HCT116 (cell line): ENCODE results near the gene DIP2C. TPM values are rescaled to one million over a fixed set of nuclear protein-coding genes. Genes with fewer than 3 reads are reported as not detected.

ENCODE experiments used
- ATAC-seq: fragments of 200-7000 bp; cut with Tn5 transposase; 2 replicates; pipeline ENCODE4 v1.9.1; 2020; ENCODE audit warnings: mild to moderate bottlenecking, moderate library complexity
- BruUV-seq: library from RNA; stranded (reverse); fragments of 400-500 nt; replicated peaks from 2 replicates; lab custom pipeline; 2021; lab: Mats Ljungman, UMichigan
- CTCF ChIA-PET: fragments of 300-600 bp; sonication (Branson Sonifier 250); formaldehyde crosslinking; loops from one replicate; lab custom pipeline; 2021; ENCODE audit warnings: antibody characterized with exemption; lab: Charles Lee
- POLR2A ChIA-PET: fragments of 300-600, 350-600 bp; sonication (Branson Sonifier 250); formaldehyde crosslinking; loops from one replicate; lab custom pipeline; 2021; ENCODE audit warnings: antibody characterized with exemption; lab: Charles Lee
- RAD21 ChIA-PET, 2 experiments: fragments of 300-600 bp; sonication (Branson Sonifier 250); formaldehyde crosslinking; loops; one replicate each; lab custom pipeline; 2023; ENCODE audit warnings: low total read pairs in 2 of 2; ENCODE audit not compliant: uncharacterized antibody in 2 of 2, unreplicated experiment in 2 of 2, low non-redundant PET in 1 of 2; lab: Charles Lee
- DNase-seq: peaks from one replicate; pipeline ENCODE4 v3.0.0-alpha.2; 2010; ENCODE audit warnings: low read depth, low spot score
- H2AFZ ChIP-seq: fragments of 200-600 bp; shearing (Covaris generic), sonication (generic); 2 replicates; pipeline ENCODE4 v1.6.1; 2017; ENCODE audit warnings: low read depth, mixed run types, mixed read lengths, antibody characterized with exemption, low read length; ENCODE audit not compliant: poor library complexity, severe bottlenecking
- H3K27ac ChIP-seq: 2 replicates; pipeline ENCODE4 v1.5.1; 2012; ENCODE audit warnings: low read depth, low read length
- H3K27me3 ChIP-seq: fragments of 200-600 bp; sonication (generic); 2 replicates; pipeline ENCODE4 v1.6.1; 2016; ENCODE audit warnings: mixed run types, low read length, mixed read lengths; ENCODE audit not compliant: insufficient read depth
- H3K36me3 ChIP-seq, 2 experiments: fragments of 200-500 bp in 1 of 2; fragments of 200-600 bp in 1 of 2; sonication (Bioruptor generic) in 1 of 2; sonication (generic) in 1 of 2; 2 replicates each; pipeline versions ENCODE4 v1.5.1 to v1.6.1; 2014 to 2016; ENCODE audit warnings: low read length in 2 of 2, inconsistent platforms in 1 of 2, mixed read lengths in 1 of 2, mixed run types in 1 of 2; ENCODE audit not compliant: insufficient read depth in 2 of 2, control insufficient read depth in 1 of 2
- H3K4me1 ChIP-seq, 2 experiments: fragments of 200-600 bp in 1 of 2; sonication (generic) in 1 of 2; 2 replicates each; pipeline versions ENCODE4 v1.5.1 to v1.6.1; 2012 to 2017; ENCODE audit warnings: low read length in 2 of 2, inconsistent platforms in 1 of 2, mild to moderate bottlenecking in 1 of 2, mixed read lengths in 1 of 2, mixed run types in 1 of 2, moderate library complexity in 1 of 2; ENCODE audit not compliant: insufficient read depth in 2 of 2, control insufficient read depth in 1 of 2
- H3K4me2 ChIP-seq: fragments of 200-600 bp; sonication (generic); 2 replicates; pipeline ENCODE4 v1.6.1; 2017; ENCODE audit warnings: mixed run types, low read length, mixed read lengths
- H3K4me3 ChIP-seq, 2 experiments: fragments of 200-600 bp in 1 of 2; sonication (generic) in 1 of 2; replicated peaks in 1 of 2; 2 replicates each; pipeline ENCODE4 v1.5.1; 2011 to 2016; ENCODE audit warnings: low read length in 2 of 2, control low read depth in 1 of 2, low read depth in 1 of 2, mild to moderate bottlenecking in 1 of 2, mixed read lengths in 1 of 2, mixed run types in 1 of 2
- H3K79me2 ChIP-seq: fragments of 200-600 bp; sonication (generic); 2 replicates; pipeline ENCODE4 v1.6.1; 2017; ENCODE audit warnings: mild to moderate bottlenecking, mixed run types, low read length, moderate library complexity, mixed read lengths; ENCODE audit not compliant: insufficient read depth
- H3K9ac ChIP-seq: fragments of 200-600 bp; sonication (generic); 2 replicates; pipeline ENCODE4 v1.6.1; 2016; ENCODE audit warnings: low read length, mixed read lengths
- H3K9me2 ChIP-seq: fragments of 200-600 bp; sonication (generic), shearing (Covaris generic); 2 replicates; pipeline ENCODE4 v1.6.1; 2017; ENCODE audit warnings: mixed run types, mild to moderate bottlenecking, moderate library complexity; ENCODE audit not compliant: insufficient read depth
- H3K9me3 ChIP-seq, 2 experiments: fragments of 200-500 bp in 1 of 2; fragments of 200-600 bp in 1 of 2; sonication (Bioruptor generic) in 1 of 2; sonication (generic) in 1 of 2; 2 replicates each; pipeline ENCODE4 v1.6.1; 2014 to 2017; ENCODE audit warnings: low read length in 2 of 2, mixed read lengths in 2 of 2, inconsistent platforms in 1 of 2, low read depth in 1 of 2, mild to moderate bottlenecking in 1 of 2, mixed run types in 1 of 2, moderate library complexity in 1 of 2; ENCODE audit not compliant: control insufficient read depth in 1 of 2, insufficient read depth in 1 of 2
- H4K20me1 ChIP-seq: fragments of 200-600 bp; sonication (generic), shearing (Covaris generic); 2 replicates; pipeline ENCODE4 v1.6.1; 2017; ENCODE audit warnings: mixed run types, mild to moderate bottlenecking, moderate library complexity; ENCODE audit not compliant: insufficient read depth
- CEBPB ChIP-seq: IDR thresholded peaks from 2 replicates; pipeline ENCODE4 v1.6.1; 2012; ENCODE audit warnings: low read depth
- CTCF ChIP-seq, 3 experiments: fragments of 200-600 bp in 1 of 3; sonication (generic) in 1 of 3; IDR thresholded peaks in 2 of 3; conservative IDR thresholded peaks in 1 of 3; 2 replicates each; pipeline ENCODE4 v1.5.1; 2012 to 2017; ENCODE audit warnings: low read depth in 2 of 3, low read length in 2 of 3, antibody characterized with exemption in 1 of 3, borderline replicate concordance in 1 of 3, control low read depth in 1 of 3, mild to moderate bottlenecking in 1 of 3, mixed read lengths in 1 of 3, mixed run types in 1 of 3, moderate library complexity in 1 of 3; ENCODE audit not compliant: insufficient read depth in 1 of 3
- EZH2 ChIP-seq: fragments of 200-600 bp; sonication (generic); IDR thresholded peaks from 2 replicates; pipeline ENCODE4 v1.6.1; 2017; ENCODE audit warnings: antibody characterized with exemption, mixed run types
- POLR2A ChIP-seq: IDR thresholded peaks from 2 replicates; pipeline ENCODE4 v1.7.0; 2011; ENCODE audit warnings: borderline replicate concordance; ENCODE audit not compliant: insufficient read depth, insufficient read length; ENCODE audit errors: extremely low read depth
- RAD21 ChIP-seq: IDR thresholded peaks from 2 replicates; pipeline ENCODE4 v1.6.1; 2012; ENCODE audit warnings: low read depth, mild to moderate bottlenecking
- SP1 ChIP-seq: IDR thresholded peaks from 2 replicates; pipeline ENCODE4 v1.6.1; 2012; ENCODE audit warnings: low read depth
- SRF ChIP-seq: IDR thresholded peaks from 2 replicates; pipeline ENCODE4 v1.6.1; 2012; ENCODE audit warnings: low read depth
- TCF7L2 ChIP-seq: IDR thresholded peaks from 2 replicates; pipeline ENCODE4 v1.7.0; 2011; ENCODE audit warnings: borderline replicate concordance, inconsistent platforms; ENCODE audit not compliant: insufficient read depth, insufficient read length; ENCODE audit errors: extremely low read depth
- YY1 ChIP-seq: IDR thresholded peaks from 2 replicates; pipeline ENCODE4 v1.6.1; 2011; ENCODE audit warnings: low read length, low read depth, moderate library complexity, mild to moderate bottlenecking; ENCODE audit not compliant: insufficient replicate concordance; ENCODE audit errors: extremely low read depth
- ZBTB33 ChIP-seq: IDR thresholded peaks from 2 replicates; pipeline ENCODE4 v1.6.1; 2011; ENCODE audit warnings: mild to moderate bottlenecking, low read length, moderate library complexity; ENCODE audit not compliant: insufficient replicate concordance; ENCODE audit errors: extremely low read depth
- ZFX ChIP-seq: fragments of 450-650 bp; IDR thresholded peaks from 2 replicates; pipeline ENCODE4 v1.6.1; 2017
- ZNF274 ChIP-seq: fragments of 200-500 bp; sonication (Bioruptor generic); IDR thresholded peaks from 2 replicates; pipeline ENCODE4 v1.6.1; 2014; ENCODE audit warnings: mild to moderate bottlenecking, low read depth, low read length, inconsistent platforms
- intact Hi-C: fragments of 100-400 bp; cut with micrococcal nuclease; formaldehyde crosslinking; loops from 2 replicates; pipeline ENCODE4 v1.10.0; 2022
- total RNA-seq: library from RNA; stranded (reverse); gene quantifications from one replicate; pipeline ENCODE4 v1.2.1, GENCODE V29; 2021; ENCODE audit not compliant: unreplicated experiment

DIP2C gene
- total RNA-seq, 1 experiment from 2014 or later, result 15.4 TPM

- H3K36me3 ChIP-seq, result no peaks in the 10 kb centered on the region
- no peak overlapping the region for H3K4me3 ChIP-seq
- TF ChIP-seq YY1 (no peak), ZBTB33 (no peak), CTCF (IDR thresholded peaks at IDR 0.05 in 2 of 3, conservative IDR thresholded peaks at IDR 0.05 in 1 of 3; ENCODE audit: borderline replicate concordance in 1 of 3, insufficient read depth in 1 of 3, low read depth in 2 of 3, low read length in 2 of 3) (no peak), SP1 (no peak), EZH2 (no peak), CEBPB (no peak), POLR2A (no peak), TCF7L2 (no peak), SRF (no peak), RAD21 (no peak), ZFX (no peak), ZNF274 (no peak)
- no peak overlapping the region for H3K9ac ChIP-seq
- no peaks in the 10 kb centered on the region for H3K27me3 ChIP-seq
- H3K79me2 ChIP-seq, result peaks cover 3% of the 10 kb centered on the region; the same call in 1 of the 2 replicates
- CTCF ChIA-PET, result no interaction called here
- H4K20me1 ChIP-seq, result no peaks in the 10 kb centered on the region
- H3K27ac ChIP-seq, result no peak overlapping the region
- no peak for DNase-seq
- H3K4me2 ChIP-seq, result no peak overlapping the region
- H3K9me3 ChIP-seq, result no peaks in the 10 kb centered on the region
- H3K9me2 ChIP-seq, result no peaks in the 10 kb centered on the region
- no TSS peak for BruUV-seq
- POLR2A ChIA-PET, result no interaction called here
- intact Hi-C loops, result no loop called here
- no peak for ATAC-seq
- no peak overlapping the region for H2AFZ ChIP-seq
- peaks cover 6 to 9% of the 10 kb centered on the region in 2 experiments; a peak in 3 of 4 replicates for H3K4me1 ChIP-seq
- RAD21 ChIA-PET, result no interaction called here
Observed at GRCh38 chr10:591646-592045, 97.8 kb downstream of the DIP2C start.
